ENCODE measurements around the gene DLK1.

- no peak for TF ChIP-seq BHLHE40 (IDR thresholded peaks at IDR 0.05; ENCODE audit: low read depth, low read length)
- no peak for TF ChIP-seq POLR2A (IDR thresholded peaks at IDR 0.05; ENCODE audit: low read depth, low read length)
- no peak for TF ChIP-seq CTCF (conservative IDR thresholded peaks at IDR 0.05; ENCODE audit: low read depth, low read length)
- no peak for TF ChIP-seq FOS (IDR thresholded peaks at IDR 0.05; ENCODE audit: low read depth, low read length)
- no peak for TF ChIP-seq MAFK (IDR thresholded peaks at IDR 0.05; ENCODE audit: low read depth, low read length)
- no peak for TF ChIP-seq RFX5 (IDR thresholded peaks at IDR 0.05; ENCODE audit: low read depth, low read length)
- no peak for TF ChIP-seq MXI1 (IDR thresholded peaks at IDR 0.05; ENCODE audit: borderline replicate concordance, low read depth, low read length)
- no peak for TF ChIP-seq CHD1 (IDR thresholded peaks at IDR 0.05; ENCODE audit: low read depth, low read length)
These were observed 39.3 kb downstream of the DLK1 start for GRCh38 chr14:100765991-100766390.
